ENCODE results near the gene STMN1. TPM values are rescaled to one million over a fixed set of nuclear protein-coding genes. Genes with fewer than 3 reads are reported as not detected.

The STMN1 gene
- total RNA-seq, 1 donor from 2014 or later, result 25.6 TPM

GRCh38 chr1:25878690-25879089 lies 27.5 kb downstream of the STMN1 start:
- H3K4me3 Mint-ChIP-seq, result no peak overlapping the region
- intact Hi-C loops (cut with micrococcal nuclease), result loop anchor here (10.0 kb wide), 2 partner anchors 356 to 1234 kb away; partner anchors contain the start of genes CEP85 and SRRM1
- CTCF ChIA-PET, result no interaction called here

GRCh38 chr1:25877155-25877554 lies 29.1 kb downstream of the STMN1 start:
- Mint-ChIP-seq H3K9me3 (no peaks in the 10 kb centered on the region), H3K4me3 (no peak overlapping the region), H3K36me3 (ENCODE audit: low read depth) (no peaks in the 10 kb centered on the region), H3K27ac (no peak overlapping the region), H3K27me3 (no peaks in the 10 kb centered on the region), H3K4me1 (peaks cover 29% of the 10 kb centered on the region)
- CTCF ChIA-PET, result interaction anchor here (2.0 kb wide), 1 partner anchor 18 kb away, joined by 7 read pairs; no protein-coding TSS in a partner anchor
- POLR2A ChIA-PET, result no interaction called here
- intact Hi-C loops (cut with micrococcal nuclease), result loop anchor here (10.0 kb wide), 2 partner anchors 358 to 1232 kb away; partner anchors contain the start of genes CEP85 and SRRM1
- ATAC-seq (ENCODE audit: low read depth), result no peak
- no peak for DNase-seq
- no peak for TF ChIP-seq CTCF (IDR thresholded peaks at IDR 0.05)

More at GRCh38 chr1:25878690-25879089, 27.5 kb downstream of the STMN1 start:
- DNase-seq, result no peak
- POLR2A ChIA-PET, result no interaction called here
- H3K27me3 Mint-ChIP-seq, result no peaks in the 10 kb centered on the region
- no peak for ATAC-seq (ENCODE audit: low read depth)
- no peak for TF ChIP-seq CTCF (IDR thresholded peaks at IDR 0.05)
- no peaks in the 10 kb centered on the region for H3K9me3 Mint-ChIP-seq
- no peak overlapping the region for H3K27ac Mint-ChIP-seq
- H3K36me3 Mint-ChIP-seq (ENCODE audit: low read depth), result no peaks in the 10 kb centered on the region
- H3K4me1 Mint-ChIP-seq, result peaks cover 16% of the 10 kb centered on the region

- intact Hi-C loops (cut with micrococcal nuclease), result loop anchor here (10.0 kb wide), 2 partner anchors 358 to 1232 kb away; partner anchors contain the start of genes CEP85 and SRRM1
- Mint-ChIP-seq H3K4me1 (peaks cover 29% of the 10 kb centered on the region), H3K27ac (no peak overlapping the region), H3K27me3 (no peaks in the 10 kb centered on the region), H3K36me3 (ENCODE audit: low read depth) (no peaks in the 10 kb centered on the region), H3K9me3 (no peaks in the 10 kb centered on the region), H3K4me3 (peak overlapping the region; percentile 79)
- CTCF ChIA-PET, result interaction anchor here (2.0 kb wide), 1 partner anchor 19 kb away, joined by 7 read pairs; no protein-coding TSS in a partner anchor
- no peak for ATAC-seq (ENCODE audit: low read depth)
- no peak for TF ChIP-seq CTCF (IDR thresholded peaks at IDR 0.05)
- POLR2A ChIA-PET, result no interaction called here
- no peak for DNase-seq
These were observed 29.5 kb downstream of the STMN1 start for GRCh38 chr1:25876693-25877077.

- no peak for TF ChIP-seq CTCF (IDR thresholded peaks at IDR 0.05)
- H3K4me3 Mint-ChIP-seq, result peak overlapping the region; percentile 79
- peak overlapping the region; percentile 46 for H3K27ac Mint-ChIP-seq
- no peaks in the 10 kb centered on the region for H3K27me3 Mint-ChIP-seq
- peak; percentile 56 for ATAC-seq (ENCODE audit: low read depth)
- peaks cover 33% of the 10 kb centered on the region for H3K4me1 Mint-ChIP-seq
- ChIA-PET POLR2A (interaction anchor here (0.8 to 1.4 kb wide), 2 partner anchors 16 to 55 kb away, joined by 3 to 4 read pairs; no protein-coding TSS in a partner anchor), CTCF (interaction anchor here (2.0 kb wide), 1 partner anchor 19 kb away, joined by 7 read pairs; no protein-coding TSS in a partner anchor)
- H3K9me3 Mint-ChIP-seq, result no peaks in the 10 kb centered on the region
- no peaks in the 10 kb centered on the region for H3K36me3 Mint-ChIP-seq (ENCODE audit: low read depth)
- intact Hi-C loops (cut with micrococcal nuclease), result loop anchor here (1.0 to 10.0 kb wide), 5 partner anchors 17 to 1231 kb away; partner anchors contain the start of genes AUNIP, CEP85, SRRM1 and STMN1
- no peak for DNase-seq
These were observed 30.1 kb downstream of the STMN1 start for GRCh38 chr1:25875856-25876692.

Measured in activated B cell treated with CpG ODN at 0.5 μM for 24 hours (primary cell).